ENCODE data around the gene EIF4E3.
A peak's percentile ranks its signal among the peaks of the same experiment; 100 is the strongest.

Gene EIF4E3

GRCh38 chr3:71710906-71711494, 14.2 kb downstream of the EIF4E3 start:
- peak; percentile 75 for TF ChIP-seq CTCF (IDR thresholded peaks at IDR 0.05; ENCODE audit: control insufficient read depth, extremely low read depth, insufficient read depth)
- H3K4me3 ChIP-seq (ENCODE audit: low read depth, low read length): no peak overlapping the region
- DNase-seq (ENCODE audit: low read depth): no peak

- DNase-seq (ENCODE audit: low read depth): no peak
- no peak for TF ChIP-seq CTCF (IDR thresholded peaks at IDR 0.05; ENCODE audit: control insufficient read depth, extremely low read depth, insufficient read depth)
- no peak overlapping the region for H3K4me3 ChIP-seq (ENCODE audit: low read depth, low read length)
Observed at GRCh38 chr3:71709908-71710511, 15.2 kb downstream of the EIF4E3 start.

- H3K4me3 ChIP-seq (ENCODE audit: low read depth, low read length): no peak overlapping the region
- no peak for TF ChIP-seq CTCF (IDR thresholded peaks at IDR 0.05; ENCODE audit: control insufficient read depth, extremely low read depth, insufficient read depth)
- DNase-seq (ENCODE audit: low read depth): no peak
Observed at GRCh38 chr3:71708476-71709105, 16.6 kb downstream of the EIF4E3 start.

GRCh38 chr3:71707595-71707994, 17.6 kb downstream of the EIF4E3 start:
- no peak for DNase-seq (ENCODE audit: low read depth)
- no peak for TF ChIP-seq CTCF (IDR thresholded peaks at IDR 0.05; ENCODE audit: control insufficient read depth, extremely low read depth, insufficient read depth)
- H3K4me3 ChIP-seq (ENCODE audit: low read depth, low read length): no peak overlapping the region

GRCh38 chr3:71705681-71706080, 19.5 kb downstream of the EIF4E3 start:
- TF ChIP-seq CTCF (IDR thresholded peaks at IDR 0.05; ENCODE audit: control insufficient read depth, extremely low read depth, insufficient read depth): no peak
- no peak overlapping the region for H3K4me3 ChIP-seq (ENCODE audit: low read depth, low read length)
- no peak for DNase-seq (ENCODE audit: low read depth)

GRCh38 chr3:71704915-71705314, 20.3 kb downstream of the EIF4E3 start:
- H3K4me3 ChIP-seq (ENCODE audit: low read depth, low read length): no peak overlapping the region
- TF ChIP-seq CTCF (IDR thresholded peaks at IDR 0.05; ENCODE audit: control insufficient read depth, extremely low read depth, insufficient read depth): no peak
- DNase-seq (ENCODE audit: low read depth): no peak

Measured in LNCaP clone FGC (cell line).